ENCODE results near the gene VMO1. TPM values are rescaled to one million over a fixed set of nuclear protein-coding genes. Genes with fewer than 3 reads are reported as not detected.
A peak's percentile ranks its signal among the peaks of the same experiment; 100 is the strongest.

The VMO1 gene
- total RNA-seq, 1 donor from 2014 or later = 0.75 TPM

DNA sequence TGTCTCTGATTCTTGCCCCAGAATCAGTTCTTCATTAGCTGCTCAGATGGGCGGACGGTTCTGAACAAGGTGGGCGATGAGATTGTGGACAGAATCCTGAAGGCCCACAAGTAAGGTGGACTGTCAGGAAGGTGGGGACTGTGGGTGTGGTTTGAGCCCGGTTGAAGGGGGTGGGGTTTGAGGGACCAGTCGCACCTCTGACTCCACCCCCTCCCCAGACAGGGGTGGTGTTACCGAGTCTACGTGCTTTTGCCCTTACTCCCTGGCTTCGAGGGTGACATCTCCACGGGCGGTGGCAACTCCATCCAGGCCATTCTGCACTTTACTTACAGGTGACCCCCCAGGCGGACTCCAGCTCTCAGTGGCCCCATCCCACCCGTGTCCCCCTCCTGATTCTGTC, 32.1 kb upstream of the VMO1 start:
- Histone ChIP-seq H3K27ac (ENCODE audit: low read depth, low read length) (no peak overlapping the region), H3K36me3 (ENCODE audit: insufficient read depth, low read length) (peaks cover 3% of the 10 kb centered on the region), H3K4me1 (ENCODE audit: insufficient read depth, low read length) (no peaks in the 10 kb centered on the region), H2AFZ (ENCODE audit: low read depth, low read length) (no peak overlapping the region), H3K4me2 (ENCODE audit: low read length) (no peak overlapping the region), H3K4me3 (ENCODE audit: insufficient read depth, low read depth, low read length) (no peak overlapping the region), H3K9ac (ENCODE audit: low read length) (no peak overlapping the region), H3K9me3 (ENCODE audit: insufficient read depth, low read depth, low read length) (no peaks in the 10 kb centered on the region), H3K27me3 (ENCODE audit: insufficient read depth, low read length) (no peaks in the 10 kb centered on the region), H4K20me1 (ENCODE audit: insufficient read depth, low read length) (peaks cover 5% of the 10 kb centered on the region), H3K79me2 (ENCODE audit: insufficient read depth, low read length) (no peaks in the 10 kb centered on the region)
- Mint-ChIP-seq H3K4me1 (ENCODE audit: low read depth, unreplicated experiment) (no peaks in the 10 kb centered on the region), H3K4me3 (ENCODE audit: unreplicated experiment) (no peak overlapping the region), H3K27ac (ENCODE audit: unreplicated experiment) (no peak overlapping the region), H3K27me3 (ENCODE audit: low read depth, unreplicated experiment) (no peaks in the 10 kb centered on the region), H3K36me3 (ENCODE audit: low read depth, unreplicated experiment) (peaks cover 25% of the 10 kb centered on the region), H3K9me3 (ENCODE audit: unreplicated experiment) (no peaks in the 10 kb centered on the region)
- no peak for TF ChIP-seq EZH2 (IDR thresholded peaks at IDR 0.05; ENCODE audit: insufficient read depth, low read length)
- TF ChIP-seq, protein P1, sequence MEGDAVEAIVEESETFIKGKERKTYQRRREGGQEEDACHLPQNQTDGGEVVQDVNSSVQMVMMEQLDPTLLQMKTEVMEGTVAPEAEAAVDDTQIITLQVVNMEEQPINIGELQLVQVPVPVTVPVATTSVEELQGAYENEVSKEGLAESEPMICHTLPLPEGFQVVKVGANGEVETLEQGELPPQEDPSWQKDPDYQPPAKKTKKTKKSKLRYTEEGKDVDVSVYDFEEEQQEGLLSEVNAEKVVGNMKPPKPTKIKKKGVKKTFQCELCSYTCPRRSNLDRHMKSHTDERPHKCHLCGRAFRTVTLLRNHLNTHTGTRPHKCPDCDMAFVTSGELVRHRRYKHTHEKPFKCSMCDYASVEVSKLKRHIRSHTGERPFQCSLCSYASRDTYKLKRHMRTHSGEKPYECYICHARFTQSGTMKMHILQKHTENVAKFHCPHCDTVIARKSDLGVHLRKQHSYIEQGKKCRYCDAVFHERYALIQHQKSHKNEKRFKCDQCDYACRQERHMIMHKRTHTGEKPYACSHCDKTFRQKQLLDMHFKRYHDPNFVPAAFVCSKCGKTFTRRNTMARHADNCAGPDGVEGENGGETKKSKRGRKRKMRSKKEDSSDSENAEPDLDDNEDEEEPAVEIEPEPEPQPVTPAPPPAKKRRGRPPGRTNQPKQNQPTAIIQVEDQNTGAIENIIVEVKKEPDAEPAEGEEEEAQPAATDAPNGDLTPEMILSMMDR (IDR thresholded peaks at IDR 0.05; ENCODE audit: insufficient read depth, low read depth, low read length) = no peak
- no peak for FAIRE-seq
- no peak for DNase-seq (ENCODE audit: low read depth)

DNA sequence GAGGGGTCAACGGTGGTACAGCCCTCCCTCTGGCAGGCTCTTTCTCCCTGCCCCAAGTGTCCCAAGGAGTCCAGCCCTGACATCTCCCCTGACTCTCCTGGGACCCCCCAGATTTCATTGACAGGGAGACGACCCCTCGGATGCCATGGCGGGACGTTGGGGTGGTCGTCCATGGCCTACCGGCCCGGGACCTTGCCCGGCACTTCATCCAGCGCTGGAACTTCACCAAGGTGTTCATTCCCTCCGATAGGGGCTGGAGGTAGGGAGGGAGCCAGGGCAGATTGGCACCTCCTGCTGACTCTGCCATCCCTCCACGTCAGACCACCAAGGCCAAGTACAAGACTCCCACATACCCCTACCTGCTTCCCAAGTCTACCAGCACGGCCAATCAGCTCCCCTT, 30.7 kb upstream of the VMO1 start:
- Histone ChIP-seq H3K36me3 (ENCODE audit: insufficient read depth, low read length) (peaks cover 3% of the 10 kb centered on the region), H4K20me1 (ENCODE audit: insufficient read depth, low read length) (peaks cover 5% of the 10 kb centered on the region), H3K79me2 (ENCODE audit: insufficient read depth, low read length) (no peaks in the 10 kb centered on the region), H3K27ac (ENCODE audit: low read depth, low read length) (no peak overlapping the region), H3K4me1 (ENCODE audit: insufficient read depth, low read length) (no peaks in the 10 kb centered on the region), H3K27me3 (ENCODE audit: insufficient read depth, low read length) (no peaks in the 10 kb centered on the region), H3K4me2 (ENCODE audit: low read length) (no peak overlapping the region), H3K9ac (ENCODE audit: low read length) (no peak overlapping the region), H2AFZ (ENCODE audit: low read depth, low read length) (no peak overlapping the region), H3K9me3 (ENCODE audit: insufficient read depth, low read depth, low read length) (no peaks in the 10 kb centered on the region), H3K4me3 (ENCODE audit: insufficient read depth, low read depth, low read length) (no peak overlapping the region)
- DNase-seq (ENCODE audit: low read depth) (no peak), FAIRE-seq (no peak)
- TF ChIP-seq EZH2 (IDR thresholded peaks at IDR 0.05; ENCODE audit: insufficient read depth, low read length) = no peak
- TF ChIP-seq, protein P1 (IDR thresholded peaks at IDR 0.05; ENCODE audit: insufficient read depth, low read depth, low read length) = no peak
- H3K36me3 Mint-ChIP-seq (ENCODE audit: low read depth, unreplicated experiment) = peaks cover 23% of the 10 kb centered on the region
- H3K27ac Mint-ChIP-seq (ENCODE audit: unreplicated experiment) = no peak overlapping the region
- no peaks in the 10 kb centered on the region for H3K4me1 Mint-ChIP-seq (ENCODE audit: low read depth, unreplicated experiment)
- no peaks in the 10 kb centered on the region for H3K27me3 Mint-ChIP-seq (ENCODE audit: low read depth, unreplicated experiment)
- H3K9me3 Mint-ChIP-seq (ENCODE audit: unreplicated experiment) = no peaks in the 10 kb centered on the region
- H3K4me3 Mint-ChIP-seq (ENCODE audit: unreplicated experiment) = no peak overlapping the region

DNA sequence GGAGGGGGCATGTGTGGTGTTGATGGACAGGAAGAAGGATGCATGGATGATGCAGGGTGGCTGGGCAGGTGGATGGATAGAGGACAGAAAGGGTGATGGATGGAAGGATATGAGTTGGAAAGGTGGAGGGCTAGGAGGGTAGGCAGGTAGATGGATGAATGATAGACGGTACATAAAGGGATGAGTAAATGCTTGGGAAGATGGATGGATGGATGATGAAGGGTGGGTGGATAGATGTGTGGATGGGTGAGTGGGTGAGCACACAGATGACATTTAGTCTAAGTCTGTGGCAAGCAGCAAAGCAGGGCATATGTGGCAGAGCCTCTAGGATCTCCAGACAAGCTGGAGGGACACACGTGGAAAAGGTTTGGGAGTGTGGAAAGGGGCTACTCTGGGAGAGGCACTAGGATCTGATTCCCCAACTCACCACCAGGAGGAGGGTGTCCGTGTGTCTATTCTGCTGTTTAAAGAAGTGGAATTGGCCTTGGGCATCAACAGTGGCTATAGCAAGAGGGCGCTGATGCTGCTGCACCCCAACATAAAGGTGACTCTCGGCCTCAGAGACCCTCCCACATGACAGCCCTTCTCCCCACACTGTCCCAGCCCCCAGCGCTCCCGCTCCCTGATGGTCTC, 29.0 kb upstream of the VMO1 start:
- no peaks in the 10 kb centered on the region for H3K27me3 Mint-ChIP-seq (ENCODE audit: low read depth, unreplicated experiment)
- no peaks in the 10 kb centered on the region for H3K9me3 Mint-ChIP-seq (ENCODE audit: unreplicated experiment)
- H3K4me1 ChIP-seq (ENCODE audit: insufficient read depth, low read length) = no peaks in the 10 kb centered on the region
- H3K9ac ChIP-seq (ENCODE audit: low read length) = no peak overlapping the region
- H3K27ac ChIP-seq (ENCODE audit: low read depth, low read length) = no peak overlapping the region
- H3K27ac Mint-ChIP-seq (ENCODE audit: unreplicated experiment) = no peak overlapping the region
- H4K20me1 ChIP-seq (ENCODE audit: insufficient read depth, low read length) = peaks cover 5% of the 10 kb centered on the region
- peaks cover 30% of the 10 kb centered on the region for H3K36me3 Mint-ChIP-seq (ENCODE audit: low read depth, unreplicated experiment)
- no peaks in the 10 kb centered on the region for H3K4me1 Mint-ChIP-seq (ENCODE audit: low read depth, unreplicated experiment)
- H2AFZ ChIP-seq (ENCODE audit: low read depth, low read length) = no peak overlapping the region
- DNase-seq (ENCODE audit: low read depth) = no peak
- H3K79me2 ChIP-seq (ENCODE audit: insufficient read depth, low read length) = no peaks in the 10 kb centered on the region
- H3K4me3 Mint-ChIP-seq (ENCODE audit: unreplicated experiment) = no peak overlapping the region
- no peak for FAIRE-seq
- peaks cover 3% of the 10 kb centered on the region for H3K36me3 ChIP-seq (ENCODE audit: insufficient read depth, low read length)
- no peak overlapping the region for H3K4me2 ChIP-seq (ENCODE audit: low read length)
- H3K9me3 ChIP-seq (ENCODE audit: insufficient read depth, low read depth, low read length) = no peaks in the 10 kb centered on the region
- no peak for TF ChIP-seq EZH2 (IDR thresholded peaks at IDR 0.05; ENCODE audit: insufficient read depth, low read length)
- TF ChIP-seq, protein P1 (IDR thresholded peaks at IDR 0.05; ENCODE audit: insufficient read depth, low read depth, low read length) = peak; percentile 14
- no peak overlapping the region for H3K4me3 ChIP-seq (ENCODE audit: insufficient read depth, low read depth, low read length)
- H3K27me3 ChIP-seq (ENCODE audit: insufficient read depth, low read length) = no peaks in the 10 kb centered on the region
